Keratinocyte (primary cell): ENCODE measurements around the gene RAPGEF4. TPM values are rescaled to one million over a fixed set of nuclear protein-coding genes. Genes with fewer than 3 reads are reported as not detected.

Source experiments
- DNase-seq: peaks from one replicate; pipeline ENCODE4 v3.0.0-alpha.2; 2011; ENCODE audit warnings: low read depth, missing footprints, low spot score
- FAIRE-seq: peaks from 2 replicates; lab custom pipeline; 2011; peaks lifted over from hg19 to GRCh38; lab: Jason Lieb, UNC
- H2AFZ ChIP-seq: 2 replicates; pipeline ENCODE4 v1.6.0; 2012; ENCODE audit warnings: low read length, control low read depth, inconsistent platforms; ENCODE audit not compliant: control insufficient read depth
- H3K27ac ChIP-seq: 2 replicates; pipeline ENCODE4 v1.5.1; 2011; ENCODE audit warnings: low read length; ENCODE audit not compliant: control insufficient read depth, insufficient read depth
- H3K27me3 ChIP-seq: 3 replicates; pipeline ENCODE4 v1.6.0; 2011; ENCODE audit warnings: low read length; ENCODE audit not compliant: control insufficient read depth, insufficient read depth; ENCODE audit errors: extremely low read depth
- H3K36me3 ChIP-seq, 2 experiments: 2 replicates in 1 of 2; 3 replicates in 1 of 2; pipeline ENCODE4 v1.5.1; 2011; ENCODE audit warnings: low read length in 2 of 2, mild to moderate bottlenecking in 1 of 2; ENCODE audit not compliant: control insufficient read depth in 2 of 2, insufficient read depth in 2 of 2; ENCODE audit errors: extremely low read depth in 1 of 2
- H3K4me1 ChIP-seq: 3 replicates; pipeline ENCODE4 v1.5.1; 2011; ENCODE audit warnings: low read length; ENCODE audit not compliant: control insufficient read depth, insufficient read depth; ENCODE audit errors: extremely low read depth
- H3K4me2 ChIP-seq: 3 replicates; pipeline ENCODE4 v1.6.0; 2011; ENCODE audit warnings: low read depth, low read length; ENCODE audit not compliant: control insufficient read depth, insufficient read depth; ENCODE audit errors: extremely low read depth
- H3K4me3 ChIP-seq, 3 experiments: fragments of 200-600 bp in 1 of 3; sonication (generic) in 1 of 3; 2 replicates in 2 of 3; 3 replicates in 1 of 3; pipeline ENCODE4 v1.5.1; 2011 to 2016; ENCODE audit warnings: low read length in 3 of 3, mild to moderate bottlenecking in 3 of 3, control low read depth in 2 of 3, inconsistent platforms in 1 of 3, low read depth in 1 of 3, mixed read lengths in 1 of 3, mixed run types in 1 of 3, moderate library complexity in 1 of 3; ENCODE audit not compliant: control insufficient read depth in 2 of 3, insufficient read depth in 2 of 3; ENCODE audit errors: extremely low read depth in 1 of 3
- H3K79me2 ChIP-seq: 2 replicates; pipeline ENCODE4 v1.6.0; 2012; ENCODE audit warnings: low read length; ENCODE audit not compliant: control insufficient read depth, insufficient read depth
- H3K9ac ChIP-seq: 3 replicates; pipeline ENCODE4 v1.6.0; 2011; ENCODE audit warnings: low read length; ENCODE audit not compliant: control insufficient read depth, insufficient read depth; ENCODE audit errors: extremely low read depth
- H3K9me1 ChIP-seq: 3 replicates; pipeline ENCODE4 v1.6.0; 2011; ENCODE audit warnings: low read length; ENCODE audit not compliant: control insufficient read depth, insufficient read depth; ENCODE audit errors: extremely low read depth
- H3K9me3 ChIP-seq: 2 replicates; pipeline ENCODE4 v1.5.1; 2012; ENCODE audit warnings: low read depth, low read length; ENCODE audit not compliant: control insufficient read depth
- H4K20me1 ChIP-seq: 3 replicates; pipeline ENCODE4 v1.6.0; 2011; ENCODE audit warnings: low read length; ENCODE audit not compliant: control insufficient read depth, insufficient read depth; ENCODE audit errors: extremely low read depth
- CTCF ChIP-seq, 3 experiments: IDR thresholded peaks in 1 of 3; conservative IDR thresholded peaks in 1 of 3; optimal IDR thresholded peaks in 1 of 3; 2 replicates in 2 of 3; 3 replicates in 1 of 3; pipeline versions ENCODE3 to v1.5.1; 2011; ENCODE audit warnings: low read length in 3 of 3, mild to moderate bottlenecking in 3 of 3, moderate library complexity in 2 of 3, control low read depth in 1 of 3, inconsistent platforms in 1 of 3; ENCODE audit not compliant: insufficient read depth in 2 of 3; ENCODE audit errors: extremely low read depth in 1 of 3
- EZH2 ChIP-seq: IDR thresholded peaks from one replicate; pipeline ENCODE4 v1.6.1; 2012; ENCODE audit warnings: inconsistent platforms, mild to moderate bottlenecking, low read length, moderate library complexity
- dilution Hi-C: fragments of 300-500 bp; cut with MboI; formaldehyde crosslinking; loops from one replicate; pipeline ENCODE4 v1.7.0; 2020; ENCODE audit warnings: low sequenced_read_pairs; ENCODE audit not compliant: extremely low pct_ligation_motif_present
- polyA plus RNA-seq, 5 experiments: library from polyadenylated mRNA; depleted of rRNA in 3 of 5; stranded (reverse) in 3 of 5; stranded (forward) in 1 of 5; unstranded in 1 of 5; fragments of >200 nt; gene quantifications; 1 replicate in 1 of 5; 2 replicates in 3 of 5; 3 replicates in 1 of 5; pipeline versions ENCODE4 v1.2.1 to v1.2.3, GENCODE V29; 2011 to 2012; ENCODE audit warnings: missing spikeins in 2 of 5, low read depth in 1 of 5, low replicate concordance in 1 of 5

RAPGEF4 gene
- polyA plus RNA-seq, 1 donor (not counting 4 experiments of a cell fraction or from before 2014, with no cell fraction given) = 1.6 TPM

DNA sequence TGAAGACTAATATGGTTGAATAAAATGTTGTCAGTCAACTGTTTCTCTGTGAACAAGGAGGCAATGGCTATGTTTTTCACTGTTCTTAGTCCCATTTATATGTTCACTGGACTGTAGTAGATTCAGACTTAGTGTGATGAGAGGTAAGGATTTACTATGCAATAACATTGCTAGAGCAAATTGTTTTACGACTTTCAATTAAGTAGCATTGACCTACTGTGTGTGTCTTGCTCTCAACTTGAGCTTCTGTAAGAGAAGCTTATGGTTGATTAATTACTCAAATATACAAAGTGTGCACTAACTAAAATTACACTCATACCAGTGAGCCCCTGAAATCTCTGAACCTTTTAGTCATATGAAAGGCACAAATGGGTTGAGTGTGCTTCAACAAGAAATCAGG, 168.6 kb downstream of the RAPGEF4 start:
- no peak overlapping the region for H2AFZ ChIP-seq
- dilution Hi-C loops = loop anchor here (25.0 kb wide), 1 partner anchor 92 kb away; no protein-coding TSS in a partner anchor
- H3K4me2 ChIP-seq = no peak overlapping the region
- H3K4me3 ChIP-seq = no peak overlapping the region
- FAIRE-seq (no peak), DNase-seq (no peak)
- no peak overlapping the region for H3K27ac ChIP-seq
- no peak overlapping the region for H3K9ac ChIP-seq
- H3K4me1 ChIP-seq = no peaks in the 10 kb centered on the region
- H3K36me3 ChIP-seq = no peaks in the 10 kb centered on the region
- no peaks in the 10 kb centered on the region for H3K27me3 ChIP-seq
- H3K9me3 ChIP-seq = no peaks in the 10 kb centered on the region
- no peaks in the 10 kb centered on the region for H3K79me2 ChIP-seq
- no peaks in the 10 kb centered on the region for H3K9me1 ChIP-seq
- H4K20me1 ChIP-seq = no peaks in the 10 kb centered on the region
- TF ChIP-seq CTCF (optimal IDR thresholded peaks at IDR 0.05 in 1 of 3, IDR thresholded peaks at IDR 0.05 in 1 of 3, conservative IDR thresholded peaks at IDR 0.05 in 1 of 3; ENCODE audit: extremely low read depth in 1 of 3, insufficient read depth in 2 of 3, low read length in 3 of 3) (no peak), EZH2 (no peak)

DNA sequence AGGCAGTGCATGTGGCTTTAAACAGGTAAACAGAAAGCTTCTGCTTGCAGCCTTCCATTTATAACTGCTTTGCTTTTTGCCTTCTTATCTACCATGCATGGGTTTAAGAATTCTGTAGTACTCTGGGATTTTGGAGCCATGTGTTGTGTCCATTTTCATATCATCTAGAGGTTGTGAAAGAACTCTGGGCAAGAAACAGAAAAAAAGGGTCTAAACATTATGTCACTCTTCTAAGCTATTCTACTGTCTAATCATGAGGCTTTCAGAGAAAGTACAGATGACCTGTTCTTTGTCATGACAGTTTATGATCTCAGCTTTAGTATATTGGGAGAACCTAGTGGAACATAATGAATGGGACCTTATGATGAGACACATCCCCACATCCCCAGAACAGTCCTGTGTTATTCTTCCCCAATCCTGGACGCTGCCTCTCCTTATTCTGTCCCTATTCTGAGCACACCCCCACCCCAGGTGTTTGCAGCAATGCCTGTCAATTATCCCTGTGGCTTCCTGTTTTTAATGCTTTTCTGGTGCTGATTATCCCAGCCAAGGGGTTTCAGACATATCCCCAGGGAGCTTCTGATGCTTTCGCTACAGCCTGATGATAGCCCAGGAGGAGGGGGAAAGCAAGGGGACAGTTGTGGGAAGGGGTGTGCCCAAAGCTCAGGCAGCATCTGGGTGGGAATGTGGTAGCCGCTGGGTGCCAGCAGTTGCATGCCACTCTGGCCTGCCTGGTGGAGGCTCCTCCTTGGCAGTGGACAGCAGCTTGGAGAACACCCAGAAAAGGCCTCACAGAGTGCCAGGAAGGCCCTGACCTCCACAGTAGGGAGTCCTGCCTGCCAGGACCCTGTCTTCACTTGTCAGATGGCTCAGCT, 170.5 kb downstream of the RAPGEF4 start:
- no peaks in the 10 kb centered on the region for H3K9me1 ChIP-seq
- H3K79me2 ChIP-seq = no peaks in the 10 kb centered on the region
- H3K9me3 ChIP-seq = no peaks in the 10 kb centered on the region
- dilution Hi-C loops = loop anchor here (25.0 kb wide), 1 partner anchor 94 kb away; no protein-coding TSS in a partner anchor
- no peak overlapping the region for H3K9ac ChIP-seq
- H3K36me3 ChIP-seq = no peaks in the 10 kb centered on the region
- TF ChIP-seq EZH2 (no peak), CTCF (optimal IDR thresholded peaks at IDR 0.05 in 1 of 3, IDR thresholded peaks at IDR 0.05 in 1 of 3, conservative IDR thresholded peaks at IDR 0.05 in 1 of 3; ENCODE audit: extremely low read depth in 1 of 3, insufficient read depth in 2 of 3, low read length in 3 of 3) (no peak)
- no peaks in the 10 kb centered on the region for H3K4me1 ChIP-seq
- no peak overlapping the region for H3K27ac ChIP-seq
- DNase-seq (no peak), FAIRE-seq (no peak)
- no peak overlapping the region for H3K4me3 ChIP-seq
- H4K20me1 ChIP-seq = no peaks in the 10 kb centered on the region
- no peaks in the 10 kb centered on the region for H3K27me3 ChIP-seq
- no peak overlapping the region for H2AFZ ChIP-seq
- no peak overlapping the region for H3K4me2 ChIP-seq
